Smooth muscle cell (in vitro differentiated cells): ENCODE measurements around the gene OR2T1. TPM values are rescaled to one million over a fixed set of nuclear protein-coding genes. Genes with fewer than 3 reads are reported as not detected.

Experiments
- DNase-seq: peaks from one replicate; lab custom pipeline; 2025; ENCODE audit not compliant: unreplicated experiment; lab: John Stamatoyannopoulos, UW
- H2AFZ ChIP-seq: fragments of 200-600 bp; sonication (generic); 2 replicates; pipeline ENCODE4 v1.6.0; 2016; ENCODE audit warnings: antibody characterized with exemption, low read depth, mild to moderate bottlenecking
- H3F3A ChIP-seq: fragments of 200-600 bp; sonication (generic); 2 replicates; pipeline ENCODE4 v1.6.0; 2017; ENCODE audit warnings: antibody characterized with exemption, low read depth
- H3K27ac ChIP-seq: fragments of 200-600 bp; sonication (generic); 2 replicates; pipeline ENCODE4 v1.5.1; 2016; ENCODE audit warnings: low read depth, mild to moderate bottlenecking
- H3K27me3 ChIP-seq: fragments of 200-600 bp; sonication (generic); 2 replicates; pipeline ENCODE4 v1.6.1; 2016; ENCODE audit warnings: low read depth, mild to moderate bottlenecking
- H3K36me3 ChIP-seq: fragments of 200-600 bp; sonication (generic); 2 replicates; pipeline ENCODE4 v1.5.1; 2016; ENCODE audit warnings: low read depth
- H3K4me1 ChIP-seq: fragments of 200-600 bp; sonication (generic); 2 replicates; pipeline ENCODE4 v1.5.1; 2016; ENCODE audit warnings: low read depth
- H3K4me2 ChIP-seq: fragments of 200-600 bp; sonication (generic); 2 replicates; pipeline ENCODE4 v1.6.0; 2016; ENCODE audit warnings: mild to moderate bottlenecking
- H3K4me3 ChIP-seq: fragments of 200-600 bp; sonication (generic); 2 replicates; pipeline ENCODE4 v1.5.1; 2016; ENCODE audit warnings: mild to moderate bottlenecking
- H3K79me2 ChIP-seq: fragments of 200-600 bp; sonication (generic); 2 replicates; pipeline ENCODE4 v1.6.0; 2016; ENCODE audit warnings: low read depth, mild to moderate bottlenecking
- H3K9ac ChIP-seq: fragments of 200-600 bp; sonication (generic); 2 replicates; pipeline ENCODE4 v1.6.0; 2016; ENCODE audit warnings: low read depth
- H3K9me3 ChIP-seq: fragments of 200-600 bp; sonication (generic); replicated peaks from 2 replicates; pipeline ENCODE4 v1.5.1; 2016; ENCODE audit warnings: low read depth
- H4K20me1 ChIP-seq: fragments of 200-600 bp; sonication (generic); 2 replicates; pipeline ENCODE4 v1.6.0; 2016; ENCODE audit warnings: low read depth
- CTCF ChIP-seq: fragments of 200-600 bp; sonication (generic); IDR thresholded peaks from 2 replicates; pipeline ENCODE4 v1.5.1; 2017; ENCODE audit warnings: borderline replicate concordance, mild to moderate bottlenecking, antibody characterized with exemption; ENCODE audit not compliant: insufficient read depth, poor library complexity, severe bottlenecking
- WGBS: methylation state at CpG from one replicate; pipeline ENCODE4 v1.1.7; 2016; ENCODE audit warnings: low lambda C conversion rate; 5-methylcytosine and 5-hydroxymethylcytosine counted together
- polyA plus RNA-seq: library from polyadenylated mRNA; unstranded; fragments of >200 nt; fragmentation: Nextera tagmentation; extraction: Ambion mirVana; gene quantifications from 2 replicates; pipeline ENCODE4 v1.2.1, GENCODE V29; 2016
- total RNA-seq: library from RNA; depleted of rRNA; stranded (reverse); fragments of >200 nt; gene quantifications from 2 replicates; pipeline ENCODE4 v1.2.3, GENCODE V29; 2014

Gene OR2T1
- total and polyA plus RNA-seq, 2 experiments from 2014 or later = not detected

GRCh38 chr1:248404024-248404423, 1.2 kb downstream of the OR2T1 start:
- no peak overlapping the region for H3K9ac ChIP-seq
- no peaks in the 10 kb centered on the region for H3K4me1 ChIP-seq
- no peaks in the 10 kb centered on the region for H3K27me3 ChIP-seq
- H2AFZ ChIP-seq = no peak overlapping the region
- no peaks in the 10 kb centered on the region for H3F3A ChIP-seq
- no peak for TF ChIP-seq CTCF
- H4K20me1 ChIP-seq = no peaks in the 10 kb centered on the region
- H3K79me2 ChIP-seq = no peaks in the 10 kb centered on the region
- no peak overlapping the region for H3K4me2 ChIP-seq
- no peak overlapping the region for H3K27ac ChIP-seq
- H3K4me3 ChIP-seq = no peak overlapping the region
- H3K36me3 ChIP-seq = no peaks in the 10 kb centered on the region
- WGBS = 78% methylated on average over 6 of the region's 6 CpGs
- no peak for DNase-seq
- H3K9me3 ChIP-seq = peaks cover 6% of the 10 kb centered on the region

GRCh38 chr1:248406721-248407692, 4.2 kb downstream of the OR2T1 start:
- H3F3A ChIP-seq = no peaks in the 10 kb centered on the region
- no peak overlapping the region for H3K9ac ChIP-seq
- no peaks in the 10 kb centered on the region for H3K79me2 ChIP-seq
- H4K20me1 ChIP-seq = no peaks in the 10 kb centered on the region
- peaks cover 6% of the 10 kb centered on the region for H3K9me3 ChIP-seq
- H3K27me3 ChIP-seq = no peaks in the 10 kb centered on the region
- H2AFZ ChIP-seq = no peak overlapping the region
- TF ChIP-seq CTCF = no peak
- no peak for DNase-seq
- WGBS = 51% methylated on average over 8 of the region's 8 CpGs
- no peaks in the 10 kb centered on the region for H3K36me3 ChIP-seq
- no peak overlapping the region for H3K4me3 ChIP-seq
- no peak overlapping the region for H3K27ac ChIP-seq
- no peak overlapping the region for H3K4me2 ChIP-seq
- H3K4me1 ChIP-seq = no peaks in the 10 kb centered on the region

- no peak overlapping the region for H3K4me2 ChIP-seq
- H3F3A ChIP-seq = no peaks in the 10 kb centered on the region
- WGBS = 32% methylated on average over 3 of the region's 3 CpGs
- H3K27me3 ChIP-seq = no peaks in the 10 kb centered on the region
- H3K79me2 ChIP-seq = no peaks in the 10 kb centered on the region
- no peaks in the 10 kb centered on the region for H4K20me1 ChIP-seq
- H2AFZ ChIP-seq = no peak overlapping the region
- no peak overlapping the region for H3K4me3 ChIP-seq
- H3K9me3 ChIP-seq = peaks cover 11% of the 10 kb centered on the region
- no peak for TF ChIP-seq CTCF
- DNase-seq = no peak
- no peak overlapping the region for H3K9ac ChIP-seq
- no peaks in the 10 kb centered on the region for H3K36me3 ChIP-seq
- no peaks in the 10 kb centered on the region for H3K4me1 ChIP-seq
- H3K27ac ChIP-seq = no peak overlapping the region
Measured at GRCh38 chr1:248416226-248416625, 13.4 kb downstream of the OR2T1 start.
